ENCODE data around the gene GMDS.

DNA sequence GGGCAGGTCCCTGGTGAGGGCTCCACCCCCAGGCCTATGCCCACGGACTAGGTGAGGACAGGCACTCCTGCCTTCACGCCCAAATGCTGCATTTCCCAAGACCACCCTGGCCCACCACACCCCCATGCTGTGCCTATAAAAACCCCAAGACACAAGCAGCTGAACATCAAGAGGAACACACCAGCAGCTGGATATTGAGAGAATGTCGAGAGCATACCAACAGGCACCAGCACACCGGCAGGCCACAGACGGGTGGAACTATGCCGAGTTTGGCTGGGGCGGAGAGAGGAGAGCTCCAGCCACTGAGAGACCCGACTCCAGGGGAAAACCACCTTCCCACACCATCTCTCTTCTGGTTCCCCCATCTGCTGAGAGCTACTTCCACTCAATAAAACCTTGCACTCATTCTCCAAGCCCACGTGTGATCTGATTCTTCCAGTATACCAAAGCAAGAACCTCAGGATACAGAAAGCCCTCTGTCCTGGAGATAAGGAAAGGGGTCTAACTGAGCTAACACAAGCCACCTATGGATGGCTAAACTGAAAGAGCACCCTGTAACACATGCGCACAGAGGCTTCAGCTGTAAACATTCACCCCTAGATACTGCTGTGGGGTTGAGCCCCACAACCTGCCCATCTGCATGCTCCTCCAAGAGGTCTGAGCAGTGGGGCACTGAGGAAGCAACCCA lies 319.5 kb downstream of the GMDS start:
- TF ChIP-seq CTCF (IDR thresholded peaks at IDR 0.05 in 4 of 5, conservative IDR thresholded peaks at IDR 0.05 in 1 of 5): no peak
- no peak for TF ChIP-seq POLR2A (IDR thresholded peaks at IDR 0.05)

Data from gastrocnemius medialis (tissue), 4 donors.